ENCODE data around the gene PRPF18. TPM values are rescaled to one million over a fixed set of nuclear protein-coding genes. Genes with fewer than 3 reads are reported as not detected.

PRPF18 gene
- total and polyA plus RNA-seq, 2 of the 4 experiments (the other 2 are of a cell fraction): 10.0 to 16.9 TPM

- dilution Hi-C loops (cut with HindIII; ENCODE audit: low sequenced_read_pairs, unreplicated experiment) (no loop called here), intact Hi-C loops (cut with micrococcal nuclease) (no loop called here), in situ Hi-C loops (cut with MboI; ENCODE audit: low sequenced_read_pairs) (loop anchor here (25.0 kb wide), 1 partner anchor 436 kb away; no protein-coding TSS in a partner anchor)
- H4K5ac ChIP-seq (ENCODE audit: low read depth, low read length): no peak overlapping the region
- H2BK15ac ChIP-seq (ENCODE audit: low read depth, low read length): no peak overlapping the region
- no peak overlapping the region for H3K56ac ChIP-seq (ENCODE audit: extremely low read depth, insufficient read depth, low read length)
- H2BK20ac ChIP-seq (ENCODE audit: low read depth, low read length): no peak overlapping the region
- no peak overlapping the region for H3K4me2 ChIP-seq (ENCODE audit: low read depth, low read length)
- no peak overlapping the region for H2AK5ac ChIP-seq (ENCODE audit: low read depth, low read length)
- H4K91ac ChIP-seq (ENCODE audit: insufficient read depth, low read depth, low read length): no peak overlapping the region
- H3K4ac ChIP-seq (ENCODE audit: low read depth, low read length): no peak overlapping the region
- H3K9me1 ChIP-seq (ENCODE audit: insufficient read depth, low read length): no peaks in the 10 kb centered on the region; the same call in 1 of the 2 replicates
- no peak overlapping the region for H2AFZ ChIP-seq (replicated peaks; ENCODE audit: low read length, poor library complexity)
- no peak overlapping the region for H3K9ac ChIP-seq (ENCODE audit: low read depth, low read length)
- H3K18ac ChIP-seq (ENCODE audit: low read depth, low read length): no peak overlapping the region
- no peak overlapping the region for H3K27ac ChIP-seq (ENCODE audit: insufficient read depth, low read length)
- H3K14ac ChIP-seq (replicated peaks; ENCODE audit: low read depth, low read length): no peak overlapping the region
- H2BK120ac ChIP-seq (ENCODE audit: low read depth, low read length): no peak overlapping the region
- no peak overlapping the region for H3K4me3 ChIP-seq (ENCODE audit: insufficient read depth, low read depth, low read length)
- no peak overlapping the region for H4K8ac ChIP-seq (ENCODE audit: low read depth in 2 of 2, low read length in 2 of 2)
- peaks cover 65% of the 10 kb centered on the region for H3K36me3 ChIP-seq (ENCODE audit: control insufficient read depth, insufficient read depth, low read length)
- H3K23ac ChIP-seq (ENCODE audit: low read depth, low read length): no peak overlapping the region
- no peak overlapping the region for H2AK9ac ChIP-seq (replicated peaks; ENCODE audit: low read depth, low read length, poor library complexity)
- H4K20me1 ChIP-seq (ENCODE audit: insufficient read depth, low read length): peaks cover 9% of the 10 kb centered on the region; the same call in 1 of the 2 replicates
- WGBS, 2 experiments (ENCODE audit: extremely low coverage in 2 of 2, insufficient read length in 1 of 2): 40% methylated on average over 1 of the region's 5 CpGs; no CpG with 5 or more reads in 1 of the 2 experiments
- no peak for DNase-seq
- no peak for TF ChIP-seq RCOR1 (IDR thresholded peaks at IDR 0.05; ENCODE audit: insufficient replicate concordance, low read length)
- TF ChIP-seq MAFK (IDR thresholded peaks at IDR 0.05; ENCODE audit: low read depth, low read length): no peak
- TF ChIP-seq CEBPB (IDR thresholded peaks at IDR 0.05; ENCODE audit: low read depth, low read length): no peak
- no peak for TF ChIP-seq SMC3 (IDR thresholded peaks at IDR 0.05; ENCODE audit: low read depth, low read length)
- TF ChIP-seq POLR2A (IDR thresholded peaks at IDR 0.05; ENCODE audit: low read depth, low read length): no peak
- no peak for TF ChIP-seq NFE2L2 (IDR thresholded peaks at IDR 0.05; ENCODE audit: low read depth, low read length)
- no peak for TF ChIP-seq RAD21 (IDR thresholded peaks at IDR 0.05; ENCODE audit: low read length)
- no peak for TF ChIP-seq ELK1 (IDR thresholded peaks at IDR 0.05; ENCODE audit: borderline replicate concordance, low read depth, low read length)
- no peak for TF ChIP-seq CTCF (conservative IDR thresholded peaks at IDR 0.05; ENCODE audit: low read depth, low read length)
- TF ChIP-seq MAZ (IDR thresholded peaks at IDR 0.05; ENCODE audit: borderline replicate concordance, low read depth, low read length): no peak
- no peak for TF ChIP-seq USF2 (IDR thresholded peaks at IDR 0.05; ENCODE audit: low read depth, low read length)
- TF ChIP-seq MXI1 (IDR thresholded peaks at IDR 0.05; ENCODE audit: borderline replicate concordance, low read depth, low read length): no peak
- TF ChIP-seq CHD1 (IDR thresholded peaks at IDR 0.05; ENCODE audit: low read depth, low read length): no peak
- TF ChIP-seq BHLHE40 (IDR thresholded peaks at IDR 0.05; ENCODE audit: low read depth, low read length): no peak
- TF ChIP-seq RFX5 (IDR thresholded peaks at IDR 0.05; ENCODE audit: low read depth, low read length): no peak
- TF ChIP-seq FOS (IDR thresholded peaks at IDR 0.05; ENCODE audit: low read depth, low read length): no peak
- ChIA-PET POLR2A (ENCODE audit: unreplicated experiment) (no interaction called here), CTCF (no interaction called here)
- no peak for ATAC-seq (ENCODE audit: low read depth)
- no TSS peak for BruUV-seq (replicated peaks)
- peaks cover 4 to 36% of the 10 kb centered on the region in 2 experiments; a peak in 3 of 4 replicates for H3K79me1 ChIP-seq (ENCODE audit: low read depth in 1 of 2, low read length in 2 of 2)
- no peaks in the 10 kb centered on the region for H3K4me1 ChIP-seq (ENCODE audit: control insufficient read depth, insufficient read depth, low read length)
- H2BK5ac ChIP-seq (ENCODE audit: low read depth, low read length, poor library complexity, severe bottlenecking): no peak overlapping the region
- no peaks in the 10 kb centered on the region for H3K9me3 ChIP-seq (ENCODE audit: control insufficient read depth, insufficient read depth, low read length)
- no peaks in the 10 kb centered on the region for H3K27me3 ChIP-seq (ENCODE audit: control insufficient read depth, insufficient read depth, low read length)
Observed at GRCh38 chr10:13650961-13651360, 64.2 kb downstream of the PRPF18 start.

Data from IMR-90 (cell line).